Activated T-helper 2 cell treated with anti-CD3 and anti-CD28 coated beads, Interferon-gamma antibody, Interleukin-2, Interleukin-4, amounts not matched to agents 10 μg/mL and 5 μg/mL and 100 μg/mL, durations not matched to agents 14 hours and 24 hours and 36 hours (primary cell): ENCODE measurements around the gene HAUS7. TPM values are rescaled to one million over a fixed set of nuclear protein-coding genes. Genes with fewer than 3 reads are reported as not detected.

Experiments
- DNase-seq: peaks from one replicate; pipeline ENCODE4 v3.0.0; 2021; ENCODE audit warnings: low spot score
- H3K27ac Mint-ChIP-seq: one replicate; pipeline ENCODE4 v1.8.0; 2021; ENCODE audit warnings: mixed read lengths
- H3K27me3 Mint-ChIP-seq: one replicate; pipeline ENCODE4 v1.8.0; 2021; ENCODE audit warnings: low read depth, mixed read lengths
- H3K36me3 Mint-ChIP-seq: one replicate; pipeline ENCODE4 v1.8.0; 2021; ENCODE audit warnings: low read depth, mixed read lengths
- H3K4me1 Mint-ChIP-seq: one replicate; pipeline ENCODE4 v1.8.0; 2021; ENCODE audit warnings: low read depth, mixed read lengths
- H3K4me3 Mint-ChIP-seq: one replicate; pipeline ENCODE4 v1.8.0; 2021; ENCODE audit warnings: low read depth, mild to moderate bottlenecking, moderate library complexity, mixed read lengths
- H3K9me3 Mint-ChIP-seq: one replicate; pipeline ENCODE4 v1.8.0; 2021; ENCODE audit warnings: mixed read lengths
- intact Hi-C: fragments of 100-400 bp; cut with micrococcal nuclease; formaldehyde crosslinking; loops from one replicate; pipeline ENCODE4 v1.15.1; 2023
- total RNA-seq: library from RNA; stranded (reverse); gene quantifications from 2 replicates; pipeline ENCODE4 v1.2.3, GENCODE V29; 2022

Gene HAUS7
- 58.2 and 62.0 TPM in 2 replicates for total RNA-seq

GRCh38 chrX:153470411-153471363 lies at the start of gene HAUS7:
HAUS7 (minus strand) TSS chrX:153470576; CDS start chrX:153470557, 19 bp downstream.
- peak within 1 kb of the TSS; percentile 72 for H3K27ac Mint-ChIP-seq
- peak within 1 kb of the TSS; percentile 84 for H3K4me3 Mint-ChIP-seq
- H3K4me1 Mint-ChIP-seq, result peaks cover 2% of the 10 kb centered on the region

GRCh38 chrX:153519569-153520286 lies 49.4 kb upstream of the HAUS7 start:
- H3K27ac Mint-ChIP-seq, result no peak overlapping the region
- intact Hi-C loops, result no loop called here
- no peaks in the 10 kb centered on the region for H3K4me1 Mint-ChIP-seq
- no peak overlapping the region for H3K4me3 Mint-ChIP-seq
- no peak for DNase-seq
- H3K27me3 Mint-ChIP-seq, result peaks cover 18% of the 10 kb centered on the region
- H3K9me3 Mint-ChIP-seq, result no peaks in the 10 kb centered on the region
- no peaks in the 10 kb centered on the region for H3K36me3 Mint-ChIP-seq

More at GRCh38 chrX:153470411-153471363, at the start of gene HAUS7:
- peak; percentile 81 for DNase-seq
- peaks cover 7% of the 10 kb centered on the region for H3K36me3 Mint-ChIP-seq
- intact Hi-C loops, result loop anchor here (1.0 to 5.0 kb wide), 3 partner anchors 37 to 513 kb away; partner anchors contain the start of gene CCNQ
- no peaks in the 10 kb centered on the region for H3K27me3 Mint-ChIP-seq
- no peaks in the 10 kb centered on the region for H3K9me3 Mint-ChIP-seq

GRCh38 chrX:153517946-153518834 lies 47.8 kb upstream of the HAUS7 start:
- H3K4me1 Mint-ChIP-seq, result no peaks in the 10 kb centered on the region
- H3K36me3 Mint-ChIP-seq, result no peaks in the 10 kb centered on the region
- no peak overlapping the region for H3K27ac Mint-ChIP-seq
- no peaks in the 10 kb centered on the region for H3K9me3 Mint-ChIP-seq
- H3K27me3 Mint-ChIP-seq, result peaks cover 18% of the 10 kb centered on the region
- no peak for DNase-seq
- intact Hi-C loops, result no loop called here
- H3K4me3 Mint-ChIP-seq, result no peak overlapping the region

GRCh38 chrX:153517423-153517822 lies 47.0 kb upstream of the HAUS7 start, which contains the start of gene ATP2B3:
ATP2B3 (plus strand) TSS chrX:153517642; CDS start chrX:153536248, 18,606 bp downstream.
- no peak within 1 kb of the TSS for H3K27ac Mint-ChIP-seq
- H3K4me1 Mint-ChIP-seq, result no peaks in the 10 kb centered on the region
- no peaks in the 10 kb centered on the region for H3K9me3 Mint-ChIP-seq
- no peaks in the 10 kb centered on the region for H3K36me3 Mint-ChIP-seq
- H3K4me3 Mint-ChIP-seq, result no peak within 1 kb of the TSS
- DNase-seq, result no peak
- peaks cover 18% of the 10 kb centered on the region for H3K27me3 Mint-ChIP-seq
- intact Hi-C loops, result no loop called here

GRCh38 chrX:153516073-153516472 lies 45.7 kb upstream of the HAUS7 start:
- no peak overlapping the region for H3K27ac Mint-ChIP-seq
- H3K4me1 Mint-ChIP-seq, result no peaks in the 10 kb centered on the region
- intact Hi-C loops, result no loop called here
- no peaks in the 10 kb centered on the region for H3K36me3 Mint-ChIP-seq
- no peak for DNase-seq
- H3K9me3 Mint-ChIP-seq, result no peaks in the 10 kb centered on the region
- H3K4me3 Mint-ChIP-seq, result no peak overlapping the region
- H3K27me3 Mint-ChIP-seq, result peaks cover 18% of the 10 kb centered on the region

GRCh38 chrX:153515435-153515834 lies 45.1 kb upstream of the HAUS7 start:
- Mint-ChIP-seq H3K4me3 (no peak overlapping the region), H3K36me3 (no peaks in the 10 kb centered on the region), H3K27me3 (peaks cover 18% of the 10 kb centered on the region), H3K9me3 (no peaks in the 10 kb centered on the region), H3K4me1 (no peaks in the 10 kb centered on the region), H3K27ac (no peak overlapping the region)
- intact Hi-C loops, result no loop called here
- DNase-seq, result no peak

- Mint-ChIP-seq H3K27ac (no peak overlapping the region), H3K9me3 (no peaks in the 10 kb centered on the region), H3K4me1 (no peaks in the 10 kb centered on the region), H3K27me3 (peaks cover 17% of the 10 kb centered on the region), H3K4me3 (no peak overlapping the region), H3K36me3 (no peaks in the 10 kb centered on the region)
- intact Hi-C loops, result no loop called here
- DNase-seq, result no peak
Observed at GRCh38 chrX:153514259-153514658, 43.9 kb upstream of the HAUS7 start.

GRCh38 chrX:153513265-153513664 lies 42.9 kb upstream of the HAUS7 start:
- Mint-ChIP-seq H3K4me3 (no peak overlapping the region), H3K9me3 (no peaks in the 10 kb centered on the region), H3K27ac (no peak overlapping the region), H3K27me3 (peaks cover 11% of the 10 kb centered on the region), H3K4me1 (no peaks in the 10 kb centered on the region), H3K36me3 (no peaks in the 10 kb centered on the region)
- DNase-seq, result no peak
- intact Hi-C loops, result no loop called here

GRCh38 chrX:153512501-153512893 lies 42.1 kb upstream of the HAUS7 start:
- Mint-ChIP-seq H3K36me3 (no peaks in the 10 kb centered on the region), H3K27ac (no peak overlapping the region), H3K4me3 (no peak overlapping the region), H3K4me1 (no peaks in the 10 kb centered on the region), H3K9me3 (no peaks in the 10 kb centered on the region), H3K27me3 (peaks cover 10% of the 10 kb centered on the region)
- no peak for DNase-seq
- intact Hi-C loops, result no loop called here

GRCh38 chrX:153511784-153512500 lies 41.6 kb upstream of the HAUS7 start:
- H3K27me3 Mint-ChIP-seq, result peaks cover 7% of the 10 kb centered on the region
- H3K9me3 Mint-ChIP-seq, result no peaks in the 10 kb centered on the region
- no peaks in the 10 kb centered on the region for H3K4me1 Mint-ChIP-seq
- no peaks in the 10 kb centered on the region for H3K36me3 Mint-ChIP-seq
- no peak for DNase-seq
- no peak overlapping the region for H3K4me3 Mint-ChIP-seq
- no peak overlapping the region for H3K27ac Mint-ChIP-seq
- intact Hi-C loops, result no loop called here

- DNase-seq, result no peak
- Mint-ChIP-seq H3K27ac (no peak overlapping the region), H3K9me3 (no peaks in the 10 kb centered on the region), H3K4me3 (no peak overlapping the region), H3K4me1 (no peaks in the 10 kb centered on the region), H3K27me3 (no peaks in the 10 kb centered on the region), H3K36me3 (no peaks in the 10 kb centered on the region)
- intact Hi-C loops, result no loop called here
Observed at GRCh38 chrX:153510383-153510782, 40.0 kb upstream of the HAUS7 start.

GRCh38 chrX:153509592-153509991 lies 39.2 kb upstream of the HAUS7 start:
- Mint-ChIP-seq H3K9me3 (no peaks in the 10 kb centered on the region), H3K27me3 (no peaks in the 10 kb centered on the region), H3K36me3 (no peaks in the 10 kb centered on the region), H3K4me1 (no peaks in the 10 kb centered on the region), H3K4me3 (no peak overlapping the region), H3K27ac (no peak overlapping the region)
- no peak for DNase-seq
- intact Hi-C loops, result loop anchor here (5.0 kb wide), 3 partner anchors 477 to 567 kb away; no protein-coding TSS in a partner anchor
